Activated CD4-positive, CD25-positive, alpha-beta regulatory T cell treated with anti-CD3 and anti-CD28 coated beads, Interleukin-2, amount 50 U/mL, for 24 hours (primary cell): ENCODE results near the gene LBH.

Source experiments
- ATAC-seq, 2 donors: fragments of 150-1000 bp; cut with Tn5 transposase; one replicate each; pipeline ENCODE4 v1.10.0; 2021; ENCODE audit warnings: mild to moderate bottlenecking in 1 of 2, moderate library complexity in 1 of 2

Gene LBH

DNA sequence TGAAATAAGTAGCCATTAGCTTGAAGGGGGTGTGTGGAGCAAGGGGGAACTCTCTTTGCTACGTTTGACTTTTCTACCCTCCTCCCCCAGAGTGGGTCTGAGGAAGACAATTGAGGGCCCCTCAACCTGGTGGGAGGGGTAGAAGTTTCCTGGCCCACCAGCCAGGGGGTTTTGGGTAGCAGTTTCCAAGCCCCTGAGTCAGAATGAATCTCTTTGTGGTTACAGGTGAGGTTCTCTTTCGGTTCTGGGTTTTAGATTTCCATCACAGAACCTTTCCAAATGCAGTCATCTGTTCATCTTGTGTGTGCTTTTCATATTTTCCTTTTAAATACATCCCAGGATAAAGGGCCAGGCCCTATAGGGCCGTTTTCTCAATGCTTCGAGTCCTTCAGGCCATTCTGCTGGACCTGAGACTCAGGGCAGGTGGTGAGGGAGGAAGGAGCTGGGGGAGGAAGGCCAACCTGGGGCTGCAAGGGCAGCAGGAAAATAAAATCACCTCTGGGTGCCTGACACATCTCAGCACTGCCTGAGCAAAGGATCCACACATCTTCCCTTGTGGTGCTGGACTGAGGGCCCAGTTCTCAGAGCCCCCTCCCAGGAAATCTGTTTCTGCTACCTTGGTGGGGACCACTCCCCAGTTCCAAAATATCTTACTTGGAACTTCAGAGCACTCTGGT lies 4.7 kb downstream of the LBH start:
- peak; percentile 20 to 26 for ATAC-seq

DNA sequence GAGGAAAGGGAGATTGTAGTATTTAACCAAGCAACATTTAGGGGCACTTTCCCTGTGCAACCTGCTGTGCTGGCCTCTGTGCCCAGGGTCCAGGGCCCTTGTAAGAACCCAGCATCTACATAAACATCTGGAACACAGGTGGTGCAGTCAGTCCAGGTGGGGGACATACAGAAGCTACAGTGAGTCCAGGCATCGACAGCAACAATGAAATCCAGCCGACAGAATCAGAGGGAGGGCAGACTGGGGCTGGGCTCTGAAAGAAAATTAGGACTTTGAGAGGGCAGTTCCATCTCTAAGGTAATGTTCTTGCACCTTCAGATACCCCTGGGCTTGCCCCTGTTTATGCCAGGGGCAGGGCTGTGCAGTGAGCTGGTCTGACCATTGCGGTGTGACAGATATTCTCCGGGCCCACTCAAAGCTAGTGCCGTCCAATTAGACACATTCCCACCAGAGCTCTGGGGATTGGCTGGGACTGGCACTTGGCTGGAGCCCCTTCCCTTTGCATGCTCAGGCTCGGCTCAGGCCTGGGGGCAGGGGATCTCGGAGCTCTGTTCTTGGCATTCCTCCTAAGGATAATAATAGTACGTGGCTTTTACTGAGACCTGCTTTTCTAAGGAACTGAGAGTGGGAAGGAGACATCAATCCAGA lies 5.4 kb downstream of the LBH start:
- ATAC-seq: no peak

DNA sequence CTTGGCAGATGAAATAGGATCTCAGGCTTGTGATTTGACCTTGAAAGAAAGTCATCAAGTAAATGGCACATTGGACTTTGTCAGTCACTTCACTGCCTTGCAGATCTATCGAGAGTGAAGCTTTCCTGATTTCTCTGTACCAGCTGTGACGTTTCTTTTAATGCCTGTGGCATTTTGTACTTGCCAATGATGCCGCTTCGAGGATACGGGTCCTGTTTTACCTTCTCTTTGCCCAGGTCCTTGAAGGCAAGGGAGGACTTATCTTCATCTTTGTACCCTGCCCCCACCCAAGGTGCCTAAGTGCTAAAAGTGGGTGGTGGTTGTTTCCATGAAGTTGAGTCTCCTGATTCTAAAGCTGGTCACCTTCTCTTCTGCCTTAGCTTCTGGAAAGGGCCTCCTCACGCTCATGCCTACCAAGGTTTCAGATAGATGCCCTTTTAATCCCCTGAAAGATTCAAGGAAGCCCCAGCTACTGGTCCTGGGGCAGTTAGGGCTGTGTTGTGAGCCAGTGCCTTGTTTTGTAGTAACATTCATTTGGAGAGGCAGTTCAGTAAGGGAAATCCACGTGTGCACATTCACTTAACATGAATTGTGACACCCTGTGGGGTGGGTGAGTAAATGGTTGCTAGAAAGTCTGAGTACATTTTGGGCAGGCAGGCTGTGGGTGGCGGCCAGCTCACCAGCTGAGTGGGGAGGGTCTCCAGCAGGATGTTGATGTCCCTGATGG lies 6.1 kb downstream of the LBH start:
- ATAC-seq: peak; percentile 11 to 31

DNA sequence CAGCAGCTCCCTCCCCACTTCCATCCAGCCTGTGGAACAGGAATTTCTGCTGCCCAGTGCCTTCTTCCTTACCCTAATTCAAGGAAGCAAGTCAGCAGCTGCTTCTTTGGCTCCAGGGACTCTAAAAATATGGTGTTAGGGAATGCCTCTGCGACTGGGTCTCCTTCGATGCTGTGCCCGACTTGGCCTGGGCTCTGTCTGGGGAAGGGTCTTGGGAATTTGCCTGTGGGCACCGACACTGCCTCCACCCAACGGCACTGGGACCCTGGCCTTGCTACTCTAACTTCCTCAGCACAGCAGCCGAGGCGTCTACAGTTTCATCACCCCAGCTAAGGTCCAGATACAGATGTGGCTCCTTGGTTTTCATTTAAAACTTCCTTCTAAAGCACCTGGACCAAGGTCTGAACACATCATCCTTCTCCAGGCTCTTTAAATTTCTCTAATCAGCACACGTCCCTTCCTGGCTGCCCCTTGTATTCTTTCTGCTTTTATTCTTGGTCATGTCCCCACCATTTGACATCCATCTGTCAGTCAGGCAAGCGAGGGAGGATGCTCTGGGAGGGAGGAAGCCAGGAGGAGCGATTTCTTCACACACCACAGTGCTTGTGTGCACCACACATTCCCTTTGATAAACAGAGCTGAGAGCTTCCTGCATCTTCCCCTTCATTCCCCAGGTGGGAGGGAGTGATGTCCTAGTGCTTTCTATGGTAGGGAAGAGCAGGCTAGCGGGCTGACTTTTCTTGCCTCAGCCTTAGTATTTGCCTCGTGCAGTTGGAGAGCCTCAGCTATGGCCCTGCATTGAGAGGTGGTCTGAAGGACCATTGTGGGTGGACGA lies 6.8 kb downstream of the LBH start:
- ATAC-seq: no peak

DNA sequence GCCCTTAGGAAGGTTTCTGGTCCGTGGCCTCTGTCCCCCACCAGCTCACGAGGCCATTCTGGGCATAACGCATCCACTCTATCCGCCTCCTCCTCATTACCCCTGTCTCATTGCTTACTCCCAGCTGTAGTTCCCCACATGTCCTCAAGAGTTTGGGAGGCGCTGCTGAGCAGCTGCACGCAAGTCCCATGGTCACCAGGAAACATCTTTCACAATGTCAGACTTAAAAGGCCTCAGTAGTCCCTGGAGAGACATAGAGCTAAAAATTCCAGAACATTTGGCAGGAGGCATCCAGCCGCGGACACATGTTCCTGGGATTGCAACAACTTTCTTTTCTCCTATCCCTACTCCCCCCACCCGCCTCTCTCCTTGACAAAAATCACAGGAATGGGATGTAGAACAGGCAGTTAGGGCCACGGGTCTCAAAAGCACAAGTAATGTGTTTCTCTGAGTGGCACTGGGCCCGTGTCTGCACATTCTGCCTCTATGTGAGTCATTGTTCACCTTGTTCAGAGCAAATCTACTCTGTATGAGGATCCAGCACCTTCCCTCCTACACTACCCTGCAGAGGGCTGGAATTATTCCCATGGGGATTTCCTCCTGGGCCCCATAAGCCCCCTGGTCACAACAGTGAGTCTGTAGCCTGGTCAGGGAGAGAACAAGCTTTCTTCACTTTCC lies 8.1 kb downstream of the LBH start:
- peak in 1 of 2 donors; percentile 11 for ATAC-seq

DNA sequence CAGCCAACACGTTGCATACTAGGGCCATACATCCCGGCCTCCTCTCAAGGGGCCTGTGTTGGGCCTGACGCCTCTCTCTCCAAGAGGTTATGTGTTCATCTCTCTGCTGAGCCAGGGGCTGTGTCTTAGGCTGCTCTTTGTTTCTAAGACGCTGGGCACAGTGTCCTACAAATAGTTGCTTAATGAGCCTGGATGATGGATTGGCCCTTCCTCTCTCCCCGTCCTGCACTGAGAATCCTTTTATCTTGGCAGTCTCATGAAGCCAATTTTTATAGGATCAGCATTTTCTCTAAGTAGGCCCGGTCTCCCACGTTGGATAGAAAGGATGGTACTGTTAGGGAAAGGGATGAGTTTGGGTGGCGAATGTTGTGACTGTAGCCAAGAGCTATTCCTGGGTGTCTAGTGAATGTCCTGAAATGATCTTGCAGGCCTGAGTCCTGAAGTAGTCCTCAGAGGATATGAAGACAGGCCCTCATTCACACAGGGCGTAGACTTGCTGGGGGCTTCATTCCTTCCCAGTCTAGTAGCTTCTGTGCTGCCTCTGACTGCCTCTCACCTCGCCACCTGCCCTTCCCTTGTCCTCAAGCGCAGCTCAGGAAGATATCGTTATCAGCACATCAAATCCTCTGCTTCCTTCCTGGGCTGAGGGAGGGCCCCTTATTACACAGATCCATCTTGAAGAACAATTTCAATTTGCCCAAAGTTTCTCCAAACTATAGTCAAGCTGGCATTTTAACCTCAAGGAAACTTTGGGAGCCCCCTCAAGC lies 8.8 kb downstream of the LBH start:
- ATAC-seq: no peak

DNA sequence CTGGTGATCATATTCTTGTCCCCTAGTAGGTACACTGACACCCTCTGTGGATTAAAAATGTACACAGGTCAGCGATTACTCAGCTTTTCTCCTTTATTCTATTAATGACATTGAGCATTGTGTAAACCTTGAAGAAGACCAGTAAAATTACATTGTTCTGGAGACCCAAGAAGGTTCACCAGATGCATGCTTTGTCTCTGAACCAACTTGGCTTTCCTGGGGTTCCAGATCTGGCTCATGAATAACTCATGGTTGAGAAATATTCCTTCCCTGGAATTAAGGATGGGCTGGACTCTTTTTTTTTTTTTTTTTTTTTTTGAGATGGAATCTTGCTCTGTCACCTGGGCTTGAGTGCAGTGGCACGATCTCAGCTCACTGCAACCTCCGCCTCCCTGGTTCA lies 11.9 kb downstream of the LBH start:
- ATAC-seq: no peak

DNA sequence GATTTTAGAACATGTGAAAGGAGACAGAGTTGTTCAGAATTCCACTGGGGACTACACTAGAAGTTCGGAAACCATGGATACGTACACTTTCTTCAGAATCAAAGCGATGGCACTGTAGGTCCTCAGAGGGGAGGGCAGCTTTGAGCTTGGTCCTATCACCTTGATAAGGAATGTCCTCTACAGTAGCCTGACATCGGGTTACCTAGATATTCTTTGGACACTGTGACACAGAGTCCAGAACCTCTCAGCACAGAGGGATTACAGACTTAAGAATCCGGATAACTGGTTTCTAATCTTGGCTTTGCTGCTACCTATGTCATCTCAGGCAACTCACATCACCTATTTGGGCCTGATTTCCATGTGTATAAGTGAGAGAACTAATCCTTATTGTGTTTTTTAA lies 14.0 kb downstream of the LBH start:
- no peak for ATAC-seq

DNA sequence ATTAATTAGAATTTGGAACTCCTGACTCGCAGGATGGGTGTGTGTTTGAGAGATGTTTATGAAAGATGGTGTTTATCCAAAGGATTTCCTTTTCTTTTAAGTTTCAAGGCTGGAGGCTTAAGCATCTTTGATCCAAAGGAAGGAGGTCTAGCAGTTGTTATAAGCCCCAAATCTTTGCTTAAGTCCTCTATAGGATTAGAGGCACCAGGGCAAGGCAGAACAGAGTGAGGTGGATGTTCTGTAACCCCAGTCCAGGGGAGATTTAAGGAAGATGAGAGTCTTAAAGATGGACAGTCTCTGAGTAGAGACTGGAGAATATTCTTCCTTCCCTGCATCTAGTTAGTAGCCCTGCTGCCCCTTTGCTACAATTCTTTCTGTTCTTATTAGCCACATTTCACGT lies 17.5 kb downstream of the LBH start:
- no peak for ATAC-seq

DNA sequence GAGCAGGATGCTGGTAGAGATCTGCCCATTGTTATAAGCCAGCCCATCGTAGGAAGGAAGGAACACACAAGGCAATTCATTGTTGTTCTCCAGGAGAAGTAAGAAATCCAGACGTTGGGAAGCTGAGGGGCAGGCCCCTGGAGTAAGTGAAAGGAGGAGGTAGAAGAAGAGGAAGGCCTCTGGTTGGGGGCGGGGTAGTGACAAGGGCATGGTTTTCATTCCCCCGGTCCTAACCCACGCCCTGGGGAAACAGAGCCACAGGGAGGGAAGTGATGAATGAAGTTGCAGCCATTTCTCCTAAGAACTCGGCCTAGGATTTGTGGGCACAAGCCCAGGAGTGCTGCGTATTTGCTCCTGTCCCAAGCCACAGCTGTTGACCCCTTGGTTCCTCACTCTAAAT lies 18.0 kb downstream of the LBH start:
- ATAC-seq: no peak

DNA sequence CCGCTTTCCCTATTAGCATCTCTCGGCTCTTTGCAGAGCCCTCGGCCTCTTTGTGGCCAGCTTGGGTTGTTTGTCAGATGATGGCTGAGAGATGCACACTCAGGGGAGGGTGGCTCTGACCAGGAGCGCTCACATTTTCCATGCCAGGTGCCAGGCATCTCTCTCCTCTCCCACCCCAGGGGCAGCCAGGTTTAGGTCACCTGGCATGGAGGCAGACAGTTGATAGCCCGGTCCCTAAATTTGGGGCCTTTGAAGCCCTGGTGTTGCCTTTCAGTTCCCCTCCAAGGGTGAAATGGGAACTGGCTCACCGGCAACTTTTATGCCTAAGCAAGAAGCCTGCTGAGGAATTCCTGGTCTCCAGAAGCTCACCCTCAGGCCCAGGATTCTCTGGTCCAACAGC lies 19.1 kb downstream of the LBH start:
- ATAC-seq: no peak

DNA sequence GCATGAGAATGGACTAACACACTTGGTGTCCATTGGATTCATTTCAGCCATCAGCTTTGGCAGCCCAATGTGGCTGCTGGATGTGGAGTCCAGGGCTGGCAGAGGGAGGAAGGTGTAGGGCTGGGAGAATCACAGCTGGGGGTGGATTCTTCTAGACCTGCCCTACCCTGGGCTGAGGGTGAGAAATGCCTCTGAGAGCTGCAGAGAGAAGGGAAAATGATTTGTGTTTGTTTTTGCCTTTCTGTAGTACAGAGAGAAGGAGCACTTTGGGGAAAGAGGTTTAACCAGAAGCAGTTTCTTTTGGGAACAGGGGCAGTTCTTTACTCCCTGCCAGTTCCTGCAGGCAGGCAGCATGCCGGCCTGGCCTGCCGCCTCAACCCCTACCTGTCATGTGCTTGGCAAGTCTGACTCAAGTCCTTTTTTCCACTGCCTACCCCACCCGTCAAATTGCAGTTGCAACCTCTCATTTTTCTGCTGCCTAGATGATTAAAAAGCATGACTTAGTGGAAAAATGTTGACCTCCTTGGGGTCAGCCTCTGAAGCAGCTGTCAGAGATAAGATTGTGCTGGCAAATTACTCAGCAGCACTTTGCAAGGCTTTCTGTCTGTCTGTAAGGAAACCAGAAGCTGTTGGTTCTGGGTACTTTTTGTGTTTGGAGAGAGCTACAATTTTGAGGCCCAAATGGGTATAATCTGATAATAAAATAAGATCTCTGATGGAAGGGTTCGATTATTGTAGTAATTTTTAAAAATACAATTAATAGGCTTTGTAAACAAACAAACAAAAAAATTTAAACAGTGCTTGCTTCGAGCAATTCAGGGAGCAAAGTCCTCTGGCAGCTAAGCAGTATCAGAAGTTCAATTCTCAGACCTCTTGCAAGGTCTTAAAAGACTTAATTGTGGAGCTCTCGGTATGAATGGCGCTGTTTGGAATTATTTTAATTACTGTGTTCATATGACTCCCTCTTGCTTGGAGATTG lies 21.7 kb downstream of the LBH start:
- peak; percentile 89 to 90 for ATAC-seq

DNA sequence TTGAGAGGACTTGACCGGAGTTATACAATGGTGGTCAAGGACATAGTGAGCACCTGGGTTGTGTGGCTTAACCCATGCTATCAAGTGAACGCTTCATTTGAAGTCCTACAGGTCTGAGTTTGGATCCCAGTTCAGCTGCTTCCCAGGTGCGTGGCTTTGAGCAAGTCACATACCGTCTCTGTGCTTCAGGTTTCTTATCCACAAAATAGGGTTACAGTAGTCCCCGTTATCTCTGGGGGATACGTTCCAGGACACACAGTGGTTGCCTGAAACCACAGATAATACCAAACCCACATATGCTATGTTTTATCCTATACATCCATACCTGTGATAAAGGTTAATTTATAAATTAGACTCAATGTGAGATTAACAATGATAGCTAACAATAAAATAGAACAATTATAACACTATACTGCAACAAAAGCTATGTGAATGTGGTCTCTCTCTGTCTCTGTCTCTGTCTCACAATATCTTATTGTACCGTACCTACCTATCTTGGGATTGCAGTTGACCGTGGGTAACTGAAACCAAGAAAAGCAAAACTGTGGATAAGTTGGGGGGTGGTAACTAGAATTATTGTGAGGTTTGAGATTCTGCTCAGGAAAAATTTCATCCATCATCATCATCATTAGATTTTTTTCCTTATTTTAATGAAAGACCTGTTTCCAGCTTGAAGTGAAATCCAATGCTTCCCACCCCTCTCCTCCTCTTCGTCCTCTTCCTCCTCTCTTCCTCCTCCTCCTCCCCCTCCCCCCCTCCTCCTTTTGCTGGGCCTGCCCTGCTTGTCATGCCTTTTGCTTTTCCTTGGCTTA lies 22.7 kb downstream of the LBH start:
- no peak for ATAC-seq

DNA sequence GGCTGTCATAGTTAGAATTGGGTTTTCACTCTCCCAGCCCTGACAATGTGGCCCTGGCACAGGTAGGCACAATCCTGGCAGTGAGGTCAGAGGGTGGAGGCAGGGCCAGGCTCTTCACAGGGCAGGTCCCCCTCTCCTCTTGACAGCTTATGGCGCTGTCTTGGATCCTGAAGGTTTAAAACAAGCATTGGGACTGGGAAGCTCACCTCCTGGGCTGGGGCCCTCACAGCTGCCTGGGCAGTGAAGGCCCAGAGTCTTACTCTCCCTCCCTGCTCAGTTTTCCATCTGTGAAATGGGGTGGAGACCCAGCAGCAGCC lies 23.3 kb downstream of the LBH start:
- ATAC-seq: no peak

DNA sequence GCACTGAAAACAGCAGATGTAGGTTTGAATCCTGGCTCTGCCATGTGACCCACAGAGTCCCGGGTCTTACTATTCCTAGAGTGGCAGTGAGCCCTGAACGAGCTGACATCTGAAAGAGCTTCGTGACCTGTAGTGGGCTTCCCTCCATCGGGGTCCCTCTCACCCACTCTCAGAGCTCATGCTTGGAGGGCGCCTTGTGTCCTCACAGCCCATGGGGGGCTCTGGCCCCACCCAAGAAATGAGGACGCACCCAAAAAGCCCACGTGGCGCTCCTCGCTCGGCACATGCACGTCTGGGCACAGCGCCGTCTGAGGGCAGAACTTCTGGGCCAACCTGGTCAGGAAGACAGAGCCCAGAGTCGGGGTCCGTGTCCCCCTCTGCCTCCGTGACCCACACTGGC lies 23.7 kb downstream of the LBH start:
- ATAC-seq: no peak

DNA sequence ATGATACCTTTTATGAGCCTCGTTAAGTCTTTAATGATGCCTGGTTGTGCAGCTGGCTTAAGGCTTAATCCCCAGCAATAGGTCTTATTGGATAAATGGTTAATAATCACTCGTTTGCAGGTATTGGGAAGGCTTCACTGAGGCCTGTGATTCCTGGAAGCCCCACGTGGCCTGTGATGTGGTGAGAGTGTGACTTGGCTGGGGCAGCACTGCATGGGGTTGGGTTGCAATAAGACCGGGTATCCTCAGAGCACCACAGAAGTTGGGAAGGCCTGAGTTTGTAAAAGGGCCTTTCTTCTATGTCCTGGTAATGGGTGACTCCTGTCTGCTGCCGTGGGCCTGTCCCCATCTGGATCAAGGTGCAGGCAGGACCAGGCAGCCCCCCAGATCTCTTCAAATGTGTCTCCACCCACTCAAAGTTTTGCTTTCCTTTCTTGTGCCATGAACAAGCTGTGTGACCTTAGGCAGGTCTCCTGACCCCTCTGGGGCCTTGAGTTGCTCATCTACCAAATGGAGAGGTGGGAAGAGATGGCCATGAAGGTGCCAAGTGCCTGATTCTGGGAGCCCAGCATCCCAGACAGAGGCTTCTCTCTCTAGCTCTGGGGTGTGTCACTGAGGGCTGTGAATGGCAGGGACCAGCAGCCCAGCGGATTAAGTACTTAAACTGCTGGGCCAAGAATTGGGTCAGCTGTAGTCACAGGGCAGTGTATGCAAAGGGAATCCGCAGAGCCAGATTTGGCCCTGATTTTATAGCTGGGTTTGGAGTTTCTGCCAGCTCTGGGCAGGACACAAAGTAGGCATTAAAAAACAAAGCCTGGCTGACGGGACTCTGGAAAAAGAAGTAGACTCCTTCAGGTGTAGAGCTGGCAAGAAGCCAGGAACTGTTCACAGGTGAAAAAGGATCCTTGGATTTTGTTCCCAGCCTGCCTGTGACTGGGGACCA lies 24.4 kb downstream of the LBH start:
- ATAC-seq: no peak

DNA sequence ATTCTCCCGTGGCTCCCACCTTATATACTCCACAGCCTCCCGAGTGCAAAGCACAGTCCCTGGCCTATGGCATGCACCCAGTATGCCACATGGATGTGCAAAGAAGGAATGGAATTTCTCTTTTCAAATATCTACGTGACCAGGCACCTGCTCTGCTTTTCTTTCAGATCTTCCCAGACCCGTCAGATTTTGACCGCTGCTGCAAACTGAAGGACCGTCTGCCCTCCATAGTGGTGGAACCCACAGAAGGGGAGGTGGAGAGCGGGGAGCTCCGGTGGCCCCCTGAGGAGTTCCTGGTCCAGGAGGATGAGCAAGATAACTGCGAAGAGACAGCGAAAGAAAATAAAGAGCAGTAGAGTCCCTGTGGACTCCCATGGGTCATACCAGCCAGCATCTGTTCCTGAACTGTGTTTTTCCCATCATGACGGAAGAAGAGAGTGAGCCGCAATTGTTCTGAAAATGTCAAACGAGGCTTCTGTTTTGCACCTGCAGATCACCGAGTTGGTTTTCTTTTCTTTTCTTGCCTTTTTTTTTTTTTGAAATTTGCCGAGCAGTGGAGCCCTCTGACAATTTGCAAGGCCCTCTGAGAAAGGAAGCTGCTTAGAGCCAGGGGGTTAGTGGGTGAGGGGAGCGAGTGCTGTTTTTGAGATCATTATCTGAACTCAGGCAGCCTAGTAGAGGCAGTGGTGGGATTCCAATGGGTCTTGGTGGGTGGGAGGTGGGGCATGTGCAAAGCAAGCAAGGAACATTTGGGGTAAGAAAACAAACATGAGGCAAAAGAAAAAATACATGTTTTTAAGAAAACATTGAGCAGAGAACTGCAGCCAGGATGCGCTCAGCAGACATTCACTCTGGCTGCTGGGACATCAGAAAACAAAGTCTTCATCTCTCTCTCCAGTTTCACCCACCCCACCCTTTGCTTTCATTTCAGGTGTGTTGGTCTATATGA lies 26.2 kb downstream of the LBH start:
- no peak for ATAC-seq
